Neural progenitor cell (in vitro differentiated cells): ENCODE measurements around the gene SLC13A4. TPM values are rescaled to one million over a fixed set of nuclear protein-coding genes. Genes with fewer than 3 reads are reported as not detected.

Experiments used
- DNase-seq: peaks from one replicate; pipeline ENCODE4 v3.0.0-alpha.2; 2016; ENCODE audit warnings: low spot score
- H2AFZ ChIP-seq: fragments of 200-600 bp; sonication (generic); replicated peaks from 2 replicates; pipeline ENCODE4 v1.6.1; 2016; ENCODE audit warnings: antibody characterized with exemption
- H3F3A ChIP-seq: fragments of 200-600 bp; sonication (generic); 2 replicates; pipeline ENCODE4 v1.6.1; 2016; ENCODE audit warnings: antibody characterized with exemption, low read depth
- H3K27ac ChIP-seq: fragments of 200-600 bp; sonication (generic); 2 replicates; pipeline ENCODE4 v1.5.1; 2016; ENCODE audit warnings: mild to moderate bottlenecking
- H3K27me3 ChIP-seq: fragments of 200-600 bp; sonication (generic); 2 replicates; pipeline ENCODE4 v1.6.1; 2016; ENCODE audit warnings: mild to moderate bottlenecking, moderate library complexity
- H3K36me3 ChIP-seq: fragments of 200-600 bp; sonication (generic); 2 replicates; pipeline ENCODE4 v1.5.1; 2016
- H3K4me1 ChIP-seq: fragments of 200-600 bp; sonication (generic); 2 replicates; pipeline ENCODE4 v1.6.1; 2016; ENCODE audit warnings: mixed run types
- H3K4me2 ChIP-seq: fragments of 200-600 bp; sonication (generic); 2 replicates; pipeline ENCODE4 v1.6.1; 2016
- H3K4me3 ChIP-seq: fragments of 200-600 bp; sonication (generic); 2 replicates; pipeline ENCODE4 v1.5.1; 2016
- H3K79me2 ChIP-seq: fragments of 200-600 bp; sonication (generic); 2 replicates; pipeline ENCODE4 v1.6.1; 2016; ENCODE audit warnings: low read depth
- H3K9ac ChIP-seq: fragments of 200-600 bp; sonication (generic); 2 replicates; pipeline ENCODE4 v1.6.1; 2016
- H3K9me3 ChIP-seq: fragments of 200-600 bp; sonication (generic); 2 replicates; pipeline ENCODE4 v1.5.1; 2016; ENCODE audit warnings: low read depth
- H4K20me1 ChIP-seq: fragments of 200-600 bp; sonication (generic); 2 replicates; pipeline ENCODE4 v1.6.1; 2016; ENCODE audit warnings: low read depth
- H3K27ac Mint-ChIP-seq: 3 replicates; pipeline ENCODE4 v1.8.0; 2021; ENCODE audit warnings: mixed read lengths
- H3K27me3 Mint-ChIP-seq: 2 replicates; pipeline ENCODE4 v1.8.0; 2022; ENCODE audit warnings: low read depth, mild to moderate bottlenecking, inconsistent platforms, moderate library complexity, mixed read lengths; ENCODE audit not compliant: insufficient read depth
- H3K36me3 Mint-ChIP-seq: 3 replicates; pipeline ENCODE4 v1.8.0; 2021; ENCODE audit warnings: mixed read lengths
- H3K4me1 Mint-ChIP-seq: 3 replicates; pipeline ENCODE4 v1.8.0; 2021; ENCODE audit warnings: mixed read lengths
- H3K4me3 Mint-ChIP-seq: 3 replicates; pipeline ENCODE4 v1.8.0; 2021; ENCODE audit warnings: mild to moderate bottlenecking, moderate library complexity, mixed read lengths
- H3K9me3 Mint-ChIP-seq: 3 replicates; pipeline ENCODE4 v1.8.0; 2020; ENCODE audit warnings: mixed read lengths
- CTCF ChIP-seq: fragments of 200-600 bp; sonication (generic); IDR thresholded peaks from 2 replicates; pipeline ENCODE4 v1.5.1; 2017; ENCODE audit warnings: antibody characterized with exemption, mild to moderate bottlenecking
- EZH2 ChIP-seq: fragments of 200-600 bp; sonication (generic); IDR thresholded peaks from 2 replicates; pipeline ENCODE4 v1.6.1; 2017; ENCODE audit warnings: antibody characterized with exemption, mild to moderate bottlenecking, moderate library complexity
- EZH2phosphoT487 ChIP-seq: fragments of 200-600 bp; sonication (generic); IDR thresholded peaks from 2 replicates; pipeline ENCODE4 v1.6.1; 2017; ENCODE audit warnings: antibody characterized with exemption
- total RNA-seq: library from RNA; depleted of rRNA; stranded (reverse); fragments of >200 nt; gene quantifications from 2 replicates; pipeline ENCODE4 v1.2.3, GENCODE V29; 2015; ENCODE audit warnings: low replicate concordance

Gene SLC13A4
- total RNA-seq, 1 donor from 2014 or later: 0.28 TPM

- Histone ChIP-seq H3K4me1 (peaks cover 18% of the 10 kb centered on the region), H3K27me3 (no peaks in the 10 kb centered on the region), H3K79me2 (no peaks in the 10 kb centered on the region), H3K4me3 (no peak overlapping the region), H3K9ac (no peak overlapping the region), H3F3A (no peaks in the 10 kb centered on the region), H3K36me3 (no peaks in the 10 kb centered on the region), H3K4me2 (no peak overlapping the region), H2AFZ (no peak overlapping the region), H3K27ac (no peak overlapping the region), H3K9me3 (no peaks in the 10 kb centered on the region), H4K20me1 (no peaks in the 10 kb centered on the region)
- no peak overlapping the region for H3K4me3 Mint-ChIP-seq
- no peak overlapping the region for H3K27ac Mint-ChIP-seq
- H3K36me3 Mint-ChIP-seq: no peaks in the 10 kb centered on the region
- TF ChIP-seq CTCF: no peak
- no peak for TF ChIP-seq EZH2phosphoT487
- no peak for TF ChIP-seq EZH2
- peaks cover 60% of the 10 kb centered on the region for H3K4me1 Mint-ChIP-seq
- no peak for DNase-seq
- H3K9me3 Mint-ChIP-seq: no peaks in the 10 kb centered on the region
- H3K27me3 Mint-ChIP-seq: peaks cover 10% of the 10 kb centered on the region
These were observed 11.2 kb downstream of the SLC13A4 start for GRCh38 chr7:135716677-135717238.

- H3K27me3 ChIP-seq: no peaks in the 10 kb centered on the region
- Mint-ChIP-seq H3K27ac (no peak overlapping the region), H3K9me3 (no peaks in the 10 kb centered on the region), H3K4me1 (peaks cover 58% of the 10 kb centered on the region), H3K36me3 (no peaks in the 10 kb centered on the region), H3K4me3 (no peak overlapping the region), H3K27me3 (peaks cover 8% of the 10 kb centered on the region)
- no peak overlapping the region for H2AFZ ChIP-seq
- peaks cover 18% of the 10 kb centered on the region for H3K4me1 ChIP-seq
- no peaks in the 10 kb centered on the region for H3K36me3 ChIP-seq
- H3K27ac ChIP-seq: no peak overlapping the region
- H3F3A ChIP-seq: no peaks in the 10 kb centered on the region
- DNase-seq: no peak
- H3K4me3 ChIP-seq: no peak overlapping the region
- H3K9ac ChIP-seq: no peak overlapping the region
- no peak overlapping the region for H3K4me2 ChIP-seq
- no peaks in the 10 kb centered on the region for H4K20me1 ChIP-seq
- H3K79me2 ChIP-seq: no peaks in the 10 kb centered on the region
- TF ChIP-seq CTCF (no peak), EZH2 (no peak), EZH2phosphoT487 (no peak)
- H3K9me3 ChIP-seq: no peaks in the 10 kb centered on the region
These were observed 12.3 kb downstream of the SLC13A4 start for GRCh38 chr7:135715673-135716072.

GRCh38 chr7:135715055-135715522 lies 12.9 kb downstream of the SLC13A4 start:
- Histone ChIP-seq H3K4me1 (peaks cover 18% of the 10 kb centered on the region), H3K27me3 (no peaks in the 10 kb centered on the region), H3K9me3 (no peaks in the 10 kb centered on the region), H3K4me2 (no peak overlapping the region), H3K79me2 (no peaks in the 10 kb centered on the region), H3K9ac (no peak overlapping the region), H2AFZ (no peak overlapping the region), H3K27ac (no peak overlapping the region), H3F3A (no peaks in the 10 kb centered on the region), H3K4me3 (no peak overlapping the region), H3K36me3 (no peaks in the 10 kb centered on the region), H4K20me1 (no peaks in the 10 kb centered on the region)
- Mint-ChIP-seq H3K27me3 (peaks cover 8% of the 10 kb centered on the region), H3K4me1 (peaks cover 54% of the 10 kb centered on the region), H3K4me3 (no peak overlapping the region), H3K27ac (no peak overlapping the region), H3K36me3 (no peaks in the 10 kb centered on the region), H3K9me3 (no peaks in the 10 kb centered on the region)
- no peak for DNase-seq
- TF ChIP-seq EZH2phosphoT487 (no peak), EZH2 (no peak), CTCF (no peak)
